NCI-H187 (cell line): ENCODE data around the gene SLC25A13.

ENCODE experiments used
- DNase-seq, 2 experiments: peaks; one replicate each; lab custom pipeline; 2025; lab: John Stamatoyannopoulos, UW

Gene SLC25A13

DNA sequence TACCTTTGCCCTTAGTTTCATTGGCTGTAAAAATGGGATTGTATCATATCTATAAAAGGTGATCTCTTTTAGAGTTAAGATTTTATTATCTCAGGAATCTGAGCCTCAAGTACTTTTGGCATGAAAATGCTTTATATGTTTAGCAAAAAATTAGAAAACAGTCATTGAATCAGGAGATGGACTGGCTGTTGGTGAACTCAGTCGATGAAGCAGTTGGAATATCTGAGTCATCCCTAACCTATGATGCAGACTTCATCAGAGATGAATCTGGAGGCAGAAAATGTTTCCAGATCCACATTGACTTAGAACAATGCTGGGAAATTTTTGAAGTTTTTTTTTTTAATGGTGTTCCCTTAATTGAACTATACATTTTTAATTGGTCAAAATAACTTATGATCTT lies 228.5 kb downstream of the SLC25A13 start:
- no peak for DNase-seq

GRCh38 chr7:96090756-96091155 lies 231.1 kb downstream of the SLC25A13 start:
- DNase-seq = no peak

DNA sequence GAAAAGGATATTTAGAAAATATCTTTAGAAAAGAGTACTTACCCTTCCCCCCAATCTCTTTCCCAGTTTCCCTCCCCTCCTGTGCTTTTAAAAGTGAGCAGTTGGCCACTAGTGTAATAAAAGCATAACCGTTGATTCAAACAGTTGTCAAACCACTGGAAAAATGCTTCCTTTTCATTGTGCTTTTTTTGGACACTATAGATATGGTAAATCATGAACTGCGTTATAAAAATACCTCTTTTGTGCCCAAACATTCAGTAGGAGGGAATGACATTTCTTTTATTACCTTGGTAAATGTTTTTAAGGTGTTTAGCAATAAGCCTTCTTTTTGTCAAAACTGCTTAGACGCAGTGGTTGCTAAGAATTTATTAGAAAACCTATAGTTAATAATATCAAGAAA lies 232.4 kb downstream of the SLC25A13 start:
- no peak for DNase-seq

GRCh38 chr7:96088579-96088978 lies 233.3 kb downstream of the SLC25A13 start:
- DNase-seq = no peak

DNA sequence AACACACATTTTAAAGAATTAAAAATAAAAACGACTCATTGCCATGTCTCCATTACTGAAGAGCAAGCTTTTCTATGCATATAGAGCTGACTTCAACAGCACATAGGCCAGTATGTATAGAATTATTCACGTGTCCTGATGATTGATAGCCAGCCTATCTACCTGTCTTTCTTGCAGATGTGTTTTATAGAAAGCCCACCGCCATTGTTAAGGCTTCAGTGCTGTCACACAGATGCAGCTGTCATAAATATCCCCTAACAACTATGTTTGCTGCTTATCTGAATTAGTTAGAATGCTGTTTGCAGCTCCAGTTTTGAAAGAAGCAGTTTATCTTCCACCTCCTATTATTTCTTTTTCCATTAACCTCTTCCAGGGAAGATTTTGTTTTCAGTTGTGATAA lies 235.9 kb downstream of the SLC25A13 start:
- DNase-seq = no peak

- DNase-seq = no peak
Observed at GRCh38 chr7:96084881-96085553, 236.9 kb downstream of the SLC25A13 start.

- no peak for DNase-seq
Observed at GRCh38 chr7:96080027-96080426, 241.9 kb downstream of the SLC25A13 start.

DNA sequence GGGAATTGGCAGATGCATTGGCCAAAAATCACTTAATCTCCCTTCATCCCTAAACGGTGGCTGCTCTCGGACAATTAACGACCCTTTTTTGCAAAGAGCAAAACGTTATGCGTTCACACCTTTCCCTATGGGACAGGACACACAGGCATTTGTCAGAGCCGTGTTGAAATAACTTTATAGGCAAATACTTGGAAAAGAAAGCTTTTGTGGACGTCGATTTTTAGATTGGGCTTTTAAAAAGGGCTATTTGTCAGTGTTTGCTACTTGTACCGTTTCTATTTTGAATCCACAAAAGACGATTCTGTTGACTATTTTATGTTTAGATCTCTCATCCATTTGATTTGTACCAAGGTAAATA lies 245.6 kb downstream of the SLC25A13 start:
- no peak for DNase-seq

- DNase-seq = peak; percentile 52 to 57
Observed at GRCh38 chr7:96075510-96076349, 246.2 kb downstream of the SLC25A13 start.

- no peak for DNase-seq
Observed at GRCh38 chr7:96074871-96075270, 247.0 kb downstream of the SLC25A13 start.
